Measurements from ENCODE around the gene TMTC1.

Gene TMTC1

DNA sequence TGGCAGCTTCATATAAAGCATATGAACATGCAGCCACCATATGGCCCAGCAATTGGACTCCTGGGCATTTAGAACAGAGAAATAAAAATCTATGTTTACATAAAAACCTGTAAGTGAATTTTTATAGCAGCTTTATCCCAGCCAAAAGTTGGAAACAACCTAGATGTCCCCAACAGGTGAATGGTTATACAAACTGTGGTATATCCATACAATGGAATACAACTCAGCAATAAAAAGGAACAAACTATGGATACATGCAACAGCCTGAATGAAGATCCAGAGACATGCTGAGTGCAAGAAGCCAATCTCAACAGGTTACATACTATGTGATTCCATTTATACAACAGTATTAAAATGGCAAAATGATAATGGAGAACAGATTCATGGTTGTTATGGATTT is 3.7 kb downstream of the TMTC1 start:
- DNase-seq (ENCODE audit: low spot score), result no peak

DNA sequence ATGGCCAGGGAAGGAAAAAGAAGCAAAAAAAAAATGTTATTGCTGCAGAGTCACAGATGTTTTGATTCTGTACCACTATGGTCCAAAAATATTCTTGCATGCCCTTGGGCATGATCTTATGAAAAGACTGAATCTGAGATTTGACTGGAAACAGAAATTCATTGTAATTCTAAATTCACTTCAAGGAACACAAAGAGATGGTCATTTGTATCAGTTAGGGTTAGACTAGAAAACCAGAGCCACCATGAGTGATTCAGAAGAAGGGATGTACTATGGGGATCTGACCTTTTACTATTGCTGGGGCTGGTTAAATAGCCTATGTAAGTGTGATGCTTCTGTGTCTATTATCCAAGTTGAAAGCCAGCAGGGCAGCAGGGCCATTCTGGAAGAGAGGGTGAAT is 5.2 kb downstream of the TMTC1 start:
- no peak for DNase-seq (ENCODE audit: low spot score)

DNA sequence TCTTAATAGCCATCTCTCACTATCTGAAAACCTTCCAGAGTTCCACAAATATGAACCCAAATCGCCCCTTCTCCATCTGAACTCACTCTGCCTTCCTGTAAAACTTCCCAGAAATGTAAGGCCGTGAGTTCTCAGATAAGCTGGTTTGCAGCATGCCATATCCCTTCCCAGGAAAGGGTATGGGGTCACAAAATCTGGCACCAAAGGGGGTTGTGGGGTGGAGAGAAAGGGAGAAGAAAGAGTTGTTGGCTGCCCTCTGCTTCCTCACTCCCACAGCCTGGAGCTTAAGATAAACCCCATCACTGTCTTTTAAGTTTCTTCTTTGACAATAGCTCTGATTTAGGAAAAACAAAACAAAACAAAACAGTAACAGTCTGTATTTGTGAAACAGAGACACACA is 10.7 kb downstream of the TMTC1 start:
- no peak for DNase-seq (ENCODE audit: low spot score)

DNA sequence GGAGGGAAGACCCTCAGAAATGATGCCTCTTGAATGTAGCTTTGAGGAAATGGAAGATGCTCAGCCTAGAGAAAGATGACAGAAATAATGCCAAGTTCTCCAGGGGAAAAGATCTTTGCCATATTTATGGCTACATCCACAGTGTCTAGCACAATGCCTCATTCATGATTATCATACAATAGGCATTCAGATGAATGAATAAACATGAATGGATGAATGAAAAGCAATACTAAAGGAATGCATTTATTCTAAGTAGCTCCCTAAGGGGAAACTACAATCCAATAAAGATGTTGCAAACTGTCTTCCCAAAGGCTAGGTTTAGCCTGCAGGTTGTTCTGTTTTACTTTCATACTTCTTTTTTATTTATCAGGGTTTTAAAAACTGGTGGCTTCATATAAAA is 12.0 kb downstream of the TMTC1 start:
- DNase-seq (ENCODE audit: low spot score), result no peak

DNA sequence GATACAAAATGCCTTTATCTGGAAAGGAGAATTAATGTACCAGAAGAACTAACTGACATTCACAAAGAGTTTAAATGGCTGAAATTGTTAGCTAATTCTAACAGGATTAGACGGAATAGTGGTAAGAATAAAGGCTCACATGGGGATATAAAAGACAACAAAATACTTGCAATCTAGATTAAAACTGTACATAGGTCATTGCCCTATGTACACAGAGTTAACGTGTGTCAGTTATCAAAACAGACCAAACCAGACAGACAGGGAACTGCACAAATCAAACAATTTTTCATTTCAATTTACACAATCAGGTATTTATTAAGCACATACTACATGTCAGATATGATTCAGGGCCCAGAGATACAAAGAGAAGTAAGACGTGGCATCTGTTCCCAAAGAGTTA is 12.6 kb downstream of the TMTC1 start:
- no peak for DNase-seq (ENCODE audit: low spot score)

DNA sequence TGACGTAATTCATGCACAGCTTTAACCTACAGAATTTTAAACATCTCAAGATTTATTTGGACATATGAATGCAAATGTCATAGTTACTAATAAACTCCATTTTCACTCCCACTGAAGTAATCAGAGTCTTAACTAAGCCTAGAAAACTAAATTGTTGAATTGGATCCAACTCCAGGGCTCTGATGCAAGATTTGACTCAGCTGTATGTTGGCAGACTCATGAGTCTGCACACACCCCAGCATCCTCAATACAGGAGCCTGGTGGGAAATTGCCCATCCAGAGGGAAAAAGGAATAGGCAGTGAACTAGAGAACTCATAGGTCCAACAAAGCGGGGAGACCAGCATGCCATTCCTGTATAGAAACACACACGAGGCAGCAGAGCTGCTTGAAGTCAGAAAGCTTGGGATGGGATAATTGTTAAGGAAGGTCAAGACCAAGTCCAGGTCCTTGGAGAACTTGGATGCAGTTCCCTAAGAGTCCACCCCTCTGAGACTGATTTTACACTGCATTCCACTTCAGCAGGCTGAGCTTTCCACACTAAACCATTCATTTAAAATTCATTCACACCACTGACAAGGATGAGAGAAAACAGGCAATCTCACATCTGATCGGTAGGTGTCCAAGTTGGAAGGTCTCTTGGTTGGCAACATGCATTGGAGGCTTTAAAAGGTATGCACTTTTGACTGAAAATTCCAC is 14.4 kb downstream of the TMTC1 start:
- no peak for DNase-seq (ENCODE audit: low spot score)

DNA sequence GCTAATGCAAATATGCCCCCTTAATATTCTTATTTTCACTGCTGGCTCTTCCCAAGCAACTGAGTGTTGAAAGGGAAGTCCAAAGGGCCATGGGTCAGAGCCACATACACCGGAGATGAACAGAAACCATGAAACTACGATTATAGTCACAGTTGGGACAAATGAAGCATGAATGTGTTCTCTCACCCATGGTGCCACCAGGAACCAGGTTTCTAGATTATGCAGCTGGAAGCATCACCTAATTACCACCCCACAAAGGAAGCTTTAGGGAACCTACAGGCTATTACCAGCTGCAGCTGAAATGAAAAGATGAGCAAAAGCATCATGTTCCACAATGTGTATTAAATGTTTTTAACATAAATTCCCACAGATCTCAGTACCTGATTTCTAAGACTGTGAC is 15.4 kb downstream of the TMTC1 start:
- no peak for DNase-seq (ENCODE audit: low spot score)

DNA sequence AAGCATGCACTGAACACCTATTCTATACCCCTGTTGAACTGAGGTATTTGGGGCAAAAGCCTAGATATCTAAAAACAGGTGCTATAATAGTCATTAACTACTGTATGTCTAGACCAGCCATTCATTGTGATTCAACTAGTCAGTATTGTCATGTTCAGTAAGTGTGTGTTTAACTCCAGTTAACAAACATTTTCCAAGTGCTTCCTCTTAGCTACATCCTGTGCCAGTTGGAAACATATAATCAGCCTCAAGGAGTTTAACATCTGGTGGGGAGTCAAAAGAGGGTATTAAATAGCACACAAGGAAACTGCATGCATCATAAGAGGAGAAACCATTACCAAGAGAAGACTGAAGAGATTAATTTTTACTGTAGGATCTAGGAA is 20.4 kb downstream of the TMTC1 start:
- DNase-seq (ENCODE audit: low spot score), result no peak

DNA sequence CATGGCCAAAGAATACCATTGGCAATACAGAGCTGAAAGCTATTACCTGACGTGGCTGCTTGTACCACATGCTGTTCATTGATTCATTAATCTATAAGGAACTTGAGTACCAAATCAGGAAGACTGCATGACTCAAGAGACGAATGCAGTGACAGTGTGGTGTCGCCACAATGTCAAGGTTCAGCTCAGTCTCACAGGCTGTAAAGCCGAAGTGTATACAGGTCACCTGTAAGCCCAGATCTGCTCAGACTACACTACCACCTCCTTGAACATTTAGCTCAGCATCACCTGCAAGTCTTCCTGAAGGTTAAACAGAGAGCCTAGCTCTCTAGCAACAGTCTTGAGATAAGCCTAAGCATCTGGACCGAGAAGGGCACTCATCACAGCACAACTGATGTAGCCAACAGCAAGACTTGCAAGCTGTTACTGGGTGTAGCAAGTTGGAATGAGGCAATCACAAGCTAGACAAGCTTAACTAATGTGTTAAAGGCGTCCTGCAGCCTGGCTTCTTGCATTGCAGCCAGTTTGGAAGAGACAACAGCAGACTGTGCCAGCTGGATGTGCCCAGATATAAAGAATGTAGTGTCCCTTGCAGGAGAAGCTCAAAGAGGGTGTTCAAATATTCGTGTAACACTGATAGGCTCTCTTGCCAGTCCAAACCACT is 21.0 kb downstream of the TMTC1 start:
- no peak for DNase-seq (ENCODE audit: low spot score)

DNA sequence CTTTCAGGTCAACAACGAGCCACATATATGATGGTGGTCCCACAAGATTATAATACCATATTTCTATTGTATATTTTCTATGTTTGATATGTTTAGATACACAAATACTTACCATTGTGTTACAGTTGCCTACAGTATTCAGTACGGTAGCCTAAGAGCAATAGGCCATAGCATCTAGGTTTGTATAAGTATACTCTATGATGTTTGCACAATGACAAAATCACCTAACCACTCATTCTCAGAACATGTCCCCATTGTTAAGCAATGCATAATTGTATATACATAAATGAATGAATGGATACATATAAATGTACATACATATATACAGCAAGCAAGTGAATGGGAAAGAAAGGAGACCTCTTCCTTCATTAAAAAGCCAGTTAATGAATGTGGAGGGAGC is 23.8 kb downstream of the TMTC1 start:
- DNase-seq (ENCODE audit: low spot score), result no peak

DNA sequence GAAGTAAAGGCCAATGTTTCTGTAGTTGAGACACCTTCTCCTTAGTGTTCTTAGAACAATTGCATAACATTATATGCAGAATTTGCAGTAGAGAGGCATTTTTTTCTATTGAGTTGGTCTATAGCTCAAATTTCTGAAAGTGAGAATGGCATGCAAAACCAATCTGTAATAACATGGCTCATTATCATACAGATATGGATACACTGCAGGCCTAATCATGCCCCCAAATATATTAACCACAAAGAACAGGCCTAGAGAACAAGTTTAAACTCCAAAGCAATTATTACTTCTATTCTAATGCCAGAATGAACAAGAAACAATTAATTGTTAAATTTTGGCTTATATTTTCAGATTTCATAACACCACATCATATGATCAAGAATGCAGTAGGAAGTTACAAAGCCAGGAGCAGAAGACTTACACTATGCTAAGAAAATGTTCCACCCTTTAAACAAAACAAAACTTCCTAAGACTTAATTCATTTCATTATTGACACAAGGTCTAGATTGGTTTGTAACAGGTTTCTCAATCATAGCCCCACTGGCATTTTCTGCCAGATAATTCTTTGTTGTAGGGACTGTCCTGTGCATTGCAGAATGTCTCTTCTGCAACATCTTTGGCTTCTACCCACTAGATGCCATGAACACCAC is 26.9 kb downstream of the TMTC1 start:
- DNase-seq (ENCODE audit: low spot score), result no peak

DNA sequence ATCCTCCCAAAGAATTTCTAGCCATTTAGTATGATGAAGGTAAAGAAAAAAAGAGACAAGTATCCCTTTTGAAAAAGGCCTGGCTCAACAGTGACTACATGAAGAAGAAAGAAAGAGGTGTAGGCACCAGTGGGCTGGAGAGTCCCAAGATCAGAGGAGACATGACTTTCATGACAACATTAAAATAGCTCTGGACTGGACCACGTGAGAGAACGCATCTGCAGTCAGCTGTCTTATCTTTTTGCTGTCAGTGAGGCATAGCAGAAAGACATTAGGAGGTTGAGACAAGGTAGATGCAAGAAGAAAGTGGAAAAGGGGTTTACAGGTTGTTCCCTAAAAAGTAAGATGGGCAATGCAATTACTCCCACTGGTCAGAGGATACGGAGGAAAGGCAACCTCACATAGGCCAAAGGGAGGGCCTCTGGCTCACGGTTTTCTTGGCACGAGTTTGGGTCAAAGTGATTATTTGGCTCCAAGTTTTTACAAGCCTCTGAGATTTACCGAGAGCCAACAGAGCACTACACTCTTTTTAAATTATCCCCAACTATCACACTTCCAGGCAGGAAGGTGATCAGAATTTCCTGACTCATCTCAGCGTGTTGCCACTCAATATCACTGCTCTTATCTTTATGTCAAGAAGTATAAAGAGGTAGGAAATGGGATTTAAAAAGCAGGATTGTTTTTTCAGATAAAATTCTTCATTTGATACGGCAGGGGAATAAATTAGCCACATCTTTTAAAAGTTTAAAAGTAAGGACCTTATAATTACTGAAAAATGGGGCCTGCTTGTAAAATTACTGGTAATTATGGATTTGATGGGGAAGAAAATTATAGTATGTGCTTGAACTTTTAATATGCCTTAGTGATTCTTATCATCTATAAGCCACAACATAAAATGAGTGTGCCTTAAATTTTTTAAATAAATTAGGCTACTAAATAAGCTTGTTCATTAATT is 29.2 kb downstream of the TMTC1 start:
- DNase-seq (ENCODE audit: low spot score), result no peak

DNA sequence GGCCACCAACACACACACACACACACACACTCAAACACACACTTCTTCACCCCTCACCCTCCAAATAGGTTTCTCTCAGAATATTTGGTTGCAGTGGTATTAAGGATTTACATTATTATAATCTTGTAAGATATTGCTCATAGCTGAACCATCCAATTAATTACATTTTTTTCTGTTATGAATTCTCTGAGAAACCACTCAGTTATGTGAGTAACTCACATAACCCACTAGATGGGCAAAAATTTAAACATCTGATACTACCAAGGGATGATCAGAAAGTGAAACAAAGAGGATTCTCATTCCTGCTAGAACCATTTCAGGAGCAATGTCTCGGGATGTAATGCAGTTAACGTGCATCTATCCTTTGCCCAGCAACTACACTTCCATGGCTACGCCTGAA is 31.6 kb downstream of the TMTC1 start:
- DNase-seq (ENCODE audit: low spot score), result no peak

DNA sequence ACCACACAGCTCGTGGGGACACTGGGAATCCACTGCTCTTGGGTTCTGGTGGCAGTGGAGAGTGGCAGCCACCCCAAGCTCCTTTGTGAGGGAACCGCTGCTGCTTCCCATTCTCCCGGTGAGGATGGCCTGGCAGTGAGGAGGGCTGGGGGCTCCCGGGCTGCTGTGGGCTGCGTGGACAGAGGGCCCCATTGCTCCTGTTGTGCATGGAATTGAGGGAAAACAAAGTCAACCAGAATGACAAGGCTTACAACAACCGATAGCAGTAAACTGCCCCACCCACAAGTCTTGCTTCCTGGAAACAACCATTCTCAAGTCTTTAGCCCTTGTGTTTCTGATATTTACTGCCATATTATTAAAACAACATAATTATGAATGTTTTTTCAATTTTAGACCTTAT is 32.1 kb downstream of the TMTC1 start:
- DNase-seq (ENCODE audit: low spot score), result no peak

DNA sequence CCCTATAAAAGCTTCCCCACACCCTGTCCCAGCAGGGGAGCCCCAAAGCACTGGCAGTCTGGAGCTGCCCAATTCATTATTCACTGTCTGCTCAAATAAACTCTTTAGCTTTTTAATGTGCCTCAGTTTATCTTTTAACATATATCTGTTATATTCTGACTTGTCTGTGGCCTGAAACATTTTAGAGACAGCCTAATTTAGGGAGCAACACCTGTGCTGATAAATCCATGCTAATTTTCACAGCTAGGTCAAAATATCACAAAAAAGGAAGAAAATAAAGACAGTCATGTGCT is 32.9 kb downstream of the TMTC1 start:
- DNase-seq (ENCODE audit: low spot score), result no peak

DNA sequence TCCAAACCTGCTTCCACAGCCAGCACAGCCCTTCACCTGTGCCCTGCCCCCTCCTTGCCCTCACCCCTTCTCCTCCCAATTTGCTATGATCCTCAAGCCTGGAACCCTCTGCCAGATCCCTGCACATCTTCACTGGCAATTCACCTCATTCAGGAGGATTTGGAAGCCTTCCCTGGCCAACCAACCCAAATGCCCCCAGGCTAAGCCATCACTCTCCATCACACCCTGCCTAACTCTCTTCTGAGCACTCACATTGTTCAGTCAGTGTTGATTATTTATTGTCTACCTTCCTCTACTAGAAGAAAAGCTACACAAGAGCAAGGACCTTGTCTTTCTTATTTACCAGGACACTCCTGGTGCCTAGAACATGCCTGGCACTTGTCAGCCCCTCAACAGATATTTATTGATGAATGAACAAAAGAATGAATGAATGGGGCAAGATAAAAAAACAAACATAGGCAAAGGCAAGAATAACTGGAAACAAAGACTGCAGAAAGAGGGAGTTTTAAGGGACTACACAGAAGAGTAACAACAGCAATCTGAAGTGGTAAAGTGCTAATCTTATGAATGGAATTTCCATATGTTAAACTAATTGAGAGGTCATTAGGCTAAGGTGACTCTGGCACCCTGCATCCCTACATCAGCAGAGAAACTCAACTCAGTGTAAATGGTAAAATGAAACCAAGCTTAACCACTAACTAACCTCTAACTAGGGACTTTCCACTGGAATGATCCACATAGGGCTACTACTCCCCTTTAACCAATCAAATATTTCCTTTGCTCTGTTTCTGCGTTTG is 33.4 kb downstream of the TMTC1 start:
- DNase-seq (ENCODE audit: low spot score), result no peak

DNA sequence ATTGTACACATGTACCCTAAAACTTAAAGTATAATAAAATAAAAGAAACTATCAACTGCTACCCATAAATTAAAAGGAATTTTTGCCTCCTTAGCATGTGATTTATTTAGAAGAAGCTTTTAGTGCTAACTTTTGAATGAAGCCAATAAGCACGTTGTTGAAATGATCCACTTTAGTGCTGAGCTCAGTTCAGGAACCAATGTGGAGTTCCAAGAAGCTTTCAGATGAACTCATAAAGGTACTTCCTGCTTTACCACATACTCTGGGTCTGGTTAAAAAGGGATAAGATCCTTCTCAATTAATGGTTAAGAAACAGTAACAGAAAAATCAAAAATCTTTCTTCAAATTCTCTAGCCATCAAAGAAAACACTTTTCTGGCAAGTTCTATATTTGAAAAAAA is 39.4 kb downstream of the TMTC1 start:
- no peak for DNase-seq (ENCODE audit: low spot score)

DNA sequence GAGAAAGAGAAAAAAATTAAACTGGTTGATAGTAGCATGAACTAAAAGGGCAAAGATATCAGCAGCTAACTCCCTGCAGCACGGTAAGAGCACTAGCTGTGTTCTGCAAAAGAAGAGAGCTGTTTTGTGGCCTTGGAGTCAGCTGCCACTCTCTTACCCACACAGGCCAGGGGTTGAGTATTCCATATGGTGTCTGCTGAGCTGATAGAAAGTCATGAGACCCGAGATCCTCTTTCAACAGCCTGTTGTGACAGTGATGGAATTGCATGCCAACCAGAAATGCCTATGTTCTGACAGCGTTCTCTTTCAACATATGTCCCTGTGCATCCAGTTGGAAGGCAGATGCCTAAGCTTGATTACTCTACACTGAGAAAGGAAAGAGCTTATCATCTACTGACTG is 39.9 kb downstream of the TMTC1 start:
- DNase-seq (ENCODE audit: low spot score), result no peak

DNA sequence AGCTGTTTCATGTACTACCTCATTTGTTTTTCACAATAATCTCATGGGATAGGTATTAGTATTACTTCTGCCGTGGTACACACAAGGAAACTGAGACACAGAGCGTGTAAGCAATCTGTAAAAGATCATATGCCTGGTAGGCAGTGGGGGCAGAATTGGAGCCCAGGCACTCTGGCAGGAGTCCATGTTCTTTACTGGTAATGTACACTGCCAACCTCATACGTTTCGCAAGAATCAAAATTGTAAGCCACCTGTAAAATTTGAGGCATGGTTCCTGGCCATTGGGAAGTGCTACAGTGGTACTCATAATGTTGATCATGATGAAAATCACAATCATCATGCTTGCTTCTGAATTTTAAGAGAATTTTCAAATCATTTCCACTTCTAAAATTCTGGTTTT is 40.7 kb downstream of the TMTC1 start:
- no peak for DNase-seq (ENCODE audit: low spot score)

DNA sequence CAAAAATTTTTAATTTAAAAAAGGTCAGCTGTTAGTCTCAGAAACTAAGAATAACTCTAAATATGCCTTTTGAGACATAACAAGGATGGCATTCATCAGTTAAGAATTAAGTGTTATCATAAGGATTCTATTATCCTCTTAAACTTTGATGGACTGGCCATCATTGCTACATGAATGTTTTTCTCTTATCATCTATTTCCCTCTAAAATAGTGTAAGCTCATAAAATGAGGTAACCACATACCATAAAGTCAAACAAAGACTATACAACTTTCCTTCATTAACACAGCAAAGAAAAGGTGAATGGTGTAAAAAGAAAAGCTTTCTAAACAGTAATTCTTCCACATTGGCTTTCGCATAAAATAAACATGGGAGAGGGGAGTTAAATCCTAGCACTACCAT is 41.1 kb downstream of the TMTC1 start:
- no peak for DNase-seq (ENCODE audit: low spot score)

DNA sequence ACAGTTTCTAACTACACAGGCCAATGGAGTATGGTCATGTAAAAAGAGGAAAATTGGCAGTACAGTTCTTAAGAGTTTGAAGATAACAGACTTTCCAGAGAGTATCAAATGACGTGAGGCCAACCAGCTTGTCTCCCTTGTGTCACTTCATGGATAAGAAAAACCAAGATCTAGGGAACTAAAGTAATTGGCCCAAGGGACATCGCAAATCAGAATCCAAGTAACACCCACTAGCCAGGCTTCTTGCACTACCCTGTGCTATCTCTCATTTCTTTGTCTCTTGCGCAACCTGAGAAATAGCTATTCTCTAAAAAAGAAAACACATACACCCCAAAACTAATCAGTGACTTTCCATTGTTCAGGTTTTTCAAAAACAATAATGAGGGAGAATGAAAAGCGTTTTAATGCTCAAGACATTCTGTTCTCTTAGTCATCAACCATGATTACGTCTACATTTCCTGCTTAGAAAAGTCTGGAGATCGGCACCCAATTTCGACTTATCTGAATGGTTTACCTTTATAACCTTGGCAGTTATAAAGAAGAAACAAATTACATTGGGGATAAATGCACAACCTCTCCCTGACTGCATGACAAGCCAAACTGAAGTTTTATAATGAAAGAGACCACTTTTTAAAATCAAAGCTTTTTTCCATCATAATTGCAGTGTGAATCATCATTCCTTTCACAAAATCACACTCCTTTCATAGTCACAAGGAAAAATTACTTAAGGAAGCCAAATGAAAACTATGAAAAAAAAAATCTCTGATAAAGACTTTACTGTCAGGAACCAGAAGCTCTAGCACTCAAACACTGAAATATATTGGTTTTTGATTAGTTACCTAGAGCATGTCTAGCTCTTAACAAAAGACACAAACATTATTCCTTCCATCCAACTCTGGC is 42.1 kb downstream of the TMTC1 start:
- DNase-seq (ENCODE audit: low spot score), result no peak
